Measurements from ENCODE around the gene EMC8. TPM values are rescaled to one million over a fixed set of nuclear protein-coding genes. Genes with fewer than 3 reads are reported as not detected.

EMC8 gene
- polyA plus RNA-seq, 6 donors from 2014 or later, result 18.8 to 27.7 (median 21.5) TPM

DNA sequence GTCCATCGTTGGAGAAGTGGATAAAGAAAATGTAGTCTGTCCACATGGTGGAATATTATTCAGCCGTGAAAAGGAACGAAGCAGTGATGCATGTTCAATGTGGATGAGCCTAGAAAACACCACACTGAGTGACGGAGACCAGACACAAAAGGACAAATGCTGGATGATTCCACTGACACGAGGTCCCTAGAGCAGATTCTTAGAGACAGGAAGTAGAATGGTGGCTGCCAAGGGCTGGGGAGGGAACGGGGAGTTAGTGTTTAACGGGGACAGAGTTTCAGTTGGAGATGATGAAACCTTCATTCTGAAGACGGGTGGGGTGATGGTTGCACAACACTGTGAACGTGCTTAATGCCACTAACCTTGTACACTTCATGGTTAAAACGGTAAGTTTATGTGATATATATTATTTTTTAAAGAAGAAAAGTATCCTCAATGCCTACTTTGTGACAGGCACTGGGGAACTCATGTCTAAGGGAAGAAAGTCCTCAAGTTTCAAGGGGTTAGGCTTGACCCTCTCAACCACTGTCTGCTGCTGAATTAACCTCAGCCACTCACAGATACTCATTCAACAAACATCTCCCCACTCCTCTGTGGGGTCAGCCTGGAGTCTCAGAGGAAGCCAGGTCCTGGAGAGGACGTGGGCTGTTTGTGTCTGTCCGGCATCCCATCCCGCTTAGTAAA, 66.0 kb downstream of the EMC8 start:
- ATAC-seq (ENCODE audit: low read depth in 2 of 2) (no peak), DNase-seq (no peak)
- H3K4me1 Mint-ChIP-seq, result peaks cover 46 to 59% (median 57%) of the 10 kb centered on the region in 3 donors
- no peaks in the 10 kb centered on the region for H3K27me3 Mint-ChIP-seq
- peaks cover 0 to 4% of the 10 kb centered on the region in 2 donors for H3K36me3 Mint-ChIP-seq
- peak overlapping the region in 1 of 8 donors; percentile 29 for H3K4me3 Mint-ChIP-seq
- no peaks in the 10 kb centered on the region for H3K9me3 Mint-ChIP-seq
- H3K27ac Mint-ChIP-seq, result peak overlapping the region in 3 of 6 donors; percentile 44 to 78 (median 74)

DNA sequence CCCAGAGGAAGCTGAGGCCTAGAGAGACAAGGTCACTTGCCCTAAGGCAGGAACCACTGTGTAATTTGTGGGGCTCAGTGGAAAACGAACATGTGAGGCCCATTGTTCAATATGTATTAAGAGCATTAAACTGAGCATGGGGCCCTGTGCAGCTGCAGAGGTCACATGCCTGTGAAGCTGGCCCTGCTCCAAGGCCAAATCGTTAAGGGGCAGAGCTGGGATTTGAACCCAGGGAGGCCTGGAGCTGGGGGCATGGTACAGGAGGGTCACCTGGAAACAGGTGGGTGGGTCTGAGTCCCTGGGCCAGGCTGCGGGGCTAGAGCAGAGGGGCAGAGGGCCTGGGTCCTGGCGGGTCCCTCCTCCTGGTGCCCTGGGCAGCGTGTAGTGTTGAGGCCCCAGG, 68.2 kb downstream of the EMC8 start:
- peaks cover 38 to 52% (median 48%) of the 10 kb centered on the region in 3 donors for H3K4me1 Mint-ChIP-seq
- H3K4me3 Mint-ChIP-seq, result no peak overlapping the region
- DNase-seq (no peak), ATAC-seq (ENCODE audit: low read depth in 2 of 2) (no peak)
- H3K27me3 Mint-ChIP-seq, result no peaks in the 10 kb centered on the region
- no peak overlapping the region for H3K27ac Mint-ChIP-seq
- H3K9me3 Mint-ChIP-seq, result no peaks in the 10 kb centered on the region
- H3K36me3 Mint-ChIP-seq, result peaks cover 4 to 12% of the 10 kb centered on the region in 2 donors

DNA sequence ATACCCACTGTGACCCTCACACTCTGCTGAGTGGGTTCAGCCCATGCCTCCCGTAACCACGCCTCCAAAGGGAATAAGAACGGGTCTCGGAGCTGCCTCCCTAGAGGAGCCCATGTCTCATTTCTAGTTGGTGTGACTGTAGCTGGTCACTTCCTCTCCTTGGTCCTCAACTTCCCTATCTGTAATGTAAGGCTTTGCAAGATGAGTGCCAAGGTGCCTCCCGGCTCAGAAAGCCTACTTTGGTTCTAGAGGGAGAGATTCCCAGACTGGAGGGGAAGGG, 69.2 kb downstream of the EMC8 start:
- Mint-ChIP-seq H3K27ac (peak overlapping the region in 1 of 6 donors; percentile 21), H3K9me3 (no peaks in the 10 kb centered on the region), H3K4me3 (no peak overlapping the region)

DNA sequence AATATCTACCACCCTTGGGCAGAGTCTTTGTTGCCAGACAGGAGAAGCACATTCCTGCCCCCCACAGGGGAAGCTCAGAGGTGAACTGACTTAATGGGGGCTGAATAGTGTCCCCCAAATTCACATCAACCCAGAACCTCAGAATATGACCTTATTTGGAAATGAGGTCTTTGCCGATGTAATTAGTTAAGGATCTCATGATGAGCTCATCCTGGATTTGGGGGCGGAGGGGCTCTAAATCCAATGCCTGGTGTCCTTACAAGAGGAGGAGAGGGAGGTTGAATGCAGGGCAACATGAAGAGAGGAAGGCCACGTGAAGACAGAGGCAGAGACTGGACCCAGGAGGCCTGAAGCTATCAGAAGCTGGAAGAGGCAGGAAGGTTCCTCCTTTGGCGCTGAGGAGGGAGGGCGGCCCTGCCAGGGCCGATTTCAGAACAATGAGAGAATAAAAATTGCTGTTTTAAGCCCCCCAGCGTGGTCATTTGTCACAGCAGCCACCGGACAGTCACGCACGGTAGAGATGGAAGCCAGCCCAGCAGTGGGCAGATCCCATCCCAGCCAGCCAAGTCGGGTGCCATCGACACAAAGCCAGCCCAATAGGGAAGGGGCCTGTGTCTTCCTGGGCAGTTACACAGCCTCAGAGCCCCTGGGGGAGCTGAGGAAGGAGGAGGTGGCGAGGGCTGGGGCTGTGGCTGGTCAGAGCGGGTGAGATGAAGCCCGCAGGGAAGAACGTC, 69.7 kb downstream of the EMC8 start:
- peak overlapping the region in 4 of 6 donors; percentile 6 to 88 (median 67) for H3K27ac Mint-ChIP-seq
- H3K4me3 Mint-ChIP-seq, result no peak overlapping the region
- peaks cover 30 to 38% (median 38%) of the 10 kb centered on the region in 3 donors for H3K4me1 Mint-ChIP-seq
- ATAC-seq (ENCODE audit: low read depth in 2 of 2) (no peak), DNase-seq (no peak)
- H3K9me3 Mint-ChIP-seq, result no peaks in the 10 kb centered on the region
- peaks cover 4 to 19% of the 10 kb centered on the region in 2 donors for H3K36me3 Mint-ChIP-seq
- no peaks in the 10 kb centered on the region for H3K27me3 Mint-ChIP-seq

More for the DNA sequence above, 69.2 kb downstream of the EMC8 start:
- no peaks in the 10 kb centered on the region for H3K27me3 Mint-ChIP-seq
- no peak for ATAC-seq (ENCODE audit: low read depth in 2 of 2)
- H3K36me3 Mint-ChIP-seq, result peaks cover 4 to 17% of the 10 kb centered on the region in 2 donors
- peaks cover 31 to 44% (median 42%) of the 10 kb centered on the region in 3 donors for H3K4me1 Mint-ChIP-seq
- no peak for DNase-seq

DNA sequence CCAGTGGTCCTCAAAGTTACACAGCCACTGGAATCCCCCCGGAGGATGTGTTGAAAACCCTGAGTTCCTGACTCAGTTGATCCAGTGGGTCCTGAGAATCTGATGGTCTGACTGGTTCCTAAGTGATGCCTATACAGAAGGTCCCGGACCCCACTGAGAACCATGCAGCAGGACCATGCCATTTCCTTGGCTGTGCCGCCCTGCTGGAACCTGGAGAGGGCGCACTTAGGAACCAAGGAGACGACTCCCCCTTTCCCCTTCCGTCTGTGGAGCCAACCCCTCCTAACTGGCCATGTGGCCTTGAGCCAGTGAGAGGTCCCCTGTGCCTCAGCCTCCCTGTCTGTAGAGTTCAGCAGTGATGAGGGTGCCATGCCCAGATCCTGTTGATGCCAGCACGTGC, 70.5 kb downstream of the EMC8 start:
- H3K27ac Mint-ChIP-seq, result peak overlapping the region in 2 of 6 donors; percentile 24 to 37
- H3K9me3 Mint-ChIP-seq, result no peaks in the 10 kb centered on the region
- no peak overlapping the region for H3K4me3 Mint-ChIP-seq
- peaks cover 35 to 45% (median 40%) of the 10 kb centered on the region in 3 donors for H3K4me1 Mint-ChIP-seq
- H3K36me3 Mint-ChIP-seq, result peaks cover 4 to 25% of the 10 kb centered on the region in 2 donors
- ATAC-seq (ENCODE audit: low read depth in 2 of 2), result no peak
- DNase-seq, result no peak
- H3K27me3 Mint-ChIP-seq, result no peaks in the 10 kb centered on the region

Other genes starting within 250 kb of the EMC8 start
- 1 to 10 TPM in 5 of 6 donors, under 1 TPM in 1; 1.00 to 8.3 (median 3.9) TPM for gene GSE1, start 186.2 kb downstream of the EMC8 start, polyA plus RNA-seq (ENCODE audit: low read depth in 6 of 6)
- gene GINS2, start 110.6 kb downstream of the EMC8 start, polyA plus RNA-seq (ENCODE audit: low read depth in 6 of 6), result 1 to 10 TPM in 4 of 6 donors, under 1 TPM in 1, not detected in 1; 0.54 to 2.0 (median 1.3) TPM
- gene C16orf74, start 48.4 kb downstream of the EMC8 start, polyA plus RNA-seq (ENCODE audit: low read depth in 6 of 6), result 100 to 1,000 TPM; 106 to 243 (median 143) TPM
- 1,000 to 10,000 TPM in 5 of 6 donors, 100 to 1,000 TPM in 1; 943 to 1,321 (median 1,168) TPM for gene COX4I1, start 151 bp upstream of the EMC8 start, polyA plus RNA-seq (ENCODE audit: low read depth in 6 of 6)
- gene IRF8, start 99.6 kb upstream of the EMC8 start, polyA plus RNA-seq (ENCODE audit: low read depth in 6 of 6), result 100 to 1,000 TPM; 646 to 909 (median 752) TPM